ES-I3 (cell line): ENCODE measurements around the gene MRPS2.

ENCODE experiments used
- H3K36me3 ChIP-seq: 2 replicates; pipeline ENCODE4 v1.6.1; 2013; ENCODE audit warnings: mild to moderate bottlenecking, low read length, control low read depth, moderate library complexity; ENCODE audit not compliant: insufficient read depth
- H3K4me1 ChIP-seq: 2 replicates; pipeline ENCODE4 v1.6.1; 2013; ENCODE audit warnings: mild to moderate bottlenecking, control low read depth, low read length; ENCODE audit not compliant: insufficient read depth
- H3K9ac ChIP-seq: 2 replicates; pipeline ENCODE4 v1.6.1; 2013; ENCODE audit warnings: low read depth, mild to moderate bottlenecking, low read length, moderate library complexity
- H3K9me3 ChIP-seq: 2 replicates; pipeline ENCODE4 v1.6.1; 2013; ENCODE audit warnings: mild to moderate bottlenecking, low read length, moderate library complexity; ENCODE audit not compliant: control insufficient read depth, insufficient read depth

MRPS2 gene

GRCh38 chr9:135552698-135553171 lies 52.3 kb downstream of the MRPS2 start:
- H3K9me3 ChIP-seq, result no peaks in the 10 kb centered on the region
- H3K4me1 ChIP-seq, result no peaks in the 10 kb centered on the region
- H3K36me3 ChIP-seq, result no peaks in the 10 kb centered on the region
- no peak overlapping the region for H3K9ac ChIP-seq
